Frontal cortex (tissue), 4 donors: Measurements from ENCODE around the gene PIAS3. TPM values are rescaled to one million over a fixed set of nuclear protein-coding genes. Genes with fewer than 3 reads are reported as not detected.
A peak's percentile ranks its signal among the peaks of the same experiment; 100 is the strongest.

Source experiments
- DNase-seq, 2 donors: peaks; one replicate each; pipeline ENCODE4 v3.0.0; 2012; ENCODE audit warnings: low spot score in 2 of 2
- FAIRE-seq: peaks from 2 replicates; lab custom pipeline; 2012; peaks lifted over from hg19 to GRCh38; lab: Jason Lieb, UNC
- total RNA-seq: library from RNA; depleted of rRNA; stranded (reverse); fragments of >200 nt; gene quantifications from one replicate; pipeline ENCODE4 v1.2.3, GENCODE V29; 2014
- donor health status: control.
- donor health status: control.
- donor health status: control.

PIAS3 gene
- 6.1 TPM for total RNA-seq

GRCh38 chr1:145858901-145859490, at the start of gene PIAS3:
Gene PIAS3, minus strand, starts transcription at chr1:145859081. Its CDS starts 91 bp downstream, at chr1:145858990.
- no peak for FAIRE-seq
- DNase-seq: peak; percentile 95 to 96

GRCh38 chr1:145908653-145909052, 49.8 kb upstream of the PIAS3 start:
- no peak for FAIRE-seq
- no peak for DNase-seq

- DNase-seq (no peak), FAIRE-seq (no peak)
These were observed 48.3 kb upstream of the PIAS3 start for GRCh38 chr1:145906954-145907753.

- no peak for DNase-seq
- FAIRE-seq: no peak
These were observed 42.6 kb upstream of the PIAS3 start for GRCh38 chr1:145901312-145902021.

- FAIRE-seq: no peak
- DNase-seq: no peak
These were observed 39.9 kb upstream of the PIAS3 start for GRCh38 chr1:145898756-145899155.

GRCh38 chr1:145897969-145898368, 39.1 kb upstream of the PIAS3 start:
- no peak for DNase-seq
- FAIRE-seq: no peak

GRCh38 chr1:145895471-145895870, 36.6 kb upstream of the PIAS3 start:
- FAIRE-seq: no peak
- DNase-seq: no peak

- FAIRE-seq (no peak), DNase-seq (no peak)
These were observed 34.6 kb upstream of the PIAS3 start for GRCh38 chr1:145893306-145894055.

- FAIRE-seq: no peak
- no peak for DNase-seq
These were observed 33.7 kb upstream of the PIAS3 start for GRCh38 chr1:145892486-145893087.

- DNase-seq (peak; percentile 77 to 86), FAIRE-seq (no peak)
These were observed 33.0 kb upstream of the PIAS3 start for GRCh38 chr1:145891587-145892485.

GRCh38 chr1:145891143-145891542, 32.3 kb upstream of the PIAS3 start:
- FAIRE-seq (no peak), DNase-seq (no peak)

- FAIRE-seq (no peak), DNase-seq (no peak)
These were observed 30.8 kb upstream of the PIAS3 start for GRCh38 chr1:145889722-145890121.

- no peak for FAIRE-seq
- DNase-seq: no peak
These were observed 28.8 kb upstream of the PIAS3 start for GRCh38 chr1:145887631-145888030.

- no peak for DNase-seq
- no peak for FAIRE-seq
These were observed 27.9 kb upstream of the PIAS3 start for GRCh38 chr1:145886816-145887215.

- no peak for DNase-seq
- no peak for FAIRE-seq
These were observed 27.5 kb upstream of the PIAS3 start for GRCh38 chr1:145886390-145886789.

- FAIRE-seq (no peak), DNase-seq (peak; percentile 70 to 89)
These were observed 26.9 kb upstream of the PIAS3 start, which contains the start of gene ANKRD35 for GRCh38 chr1:145885738-145886287. Gene ANKRD35, minus strand, starts transcription at chr1:145885866. Its CDS starts 108 bp downstream, at chr1:145885758.

- DNase-seq: no peak
- FAIRE-seq: no peak
These were observed 25.8 kb upstream of the PIAS3 start for GRCh38 chr1:145884675-145885074.

GRCh38 chr1:145879775-145880174, 20.9 kb upstream of the PIAS3 start:
- DNase-seq (no peak), FAIRE-seq (no peak)
